Measurements from ENCODE around the gene EZH2.

The EZH2 gene

DNA sequence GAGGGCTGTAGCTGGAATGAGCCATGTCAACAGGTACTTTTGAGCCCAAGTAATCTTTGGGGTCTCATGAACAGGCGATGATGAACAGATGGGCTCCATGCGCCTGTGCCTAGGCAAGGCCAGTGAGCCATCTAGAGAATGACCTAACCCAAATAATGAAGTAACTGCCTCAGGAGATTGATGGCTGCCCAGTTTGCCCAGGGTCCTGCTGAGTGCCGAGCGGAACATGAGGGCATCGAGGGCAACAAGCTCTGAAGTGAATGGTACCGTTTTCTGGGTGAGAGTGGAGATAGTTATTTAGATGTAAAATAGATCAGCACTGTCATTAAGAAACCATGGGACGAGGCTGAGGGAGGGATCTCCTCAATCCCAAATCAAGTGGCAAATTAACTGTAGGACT lies 77.9 kb downstream of the EZH2 start:
- no peak for DNase-seq (ENCODE audit: low read depth)

DNA sequence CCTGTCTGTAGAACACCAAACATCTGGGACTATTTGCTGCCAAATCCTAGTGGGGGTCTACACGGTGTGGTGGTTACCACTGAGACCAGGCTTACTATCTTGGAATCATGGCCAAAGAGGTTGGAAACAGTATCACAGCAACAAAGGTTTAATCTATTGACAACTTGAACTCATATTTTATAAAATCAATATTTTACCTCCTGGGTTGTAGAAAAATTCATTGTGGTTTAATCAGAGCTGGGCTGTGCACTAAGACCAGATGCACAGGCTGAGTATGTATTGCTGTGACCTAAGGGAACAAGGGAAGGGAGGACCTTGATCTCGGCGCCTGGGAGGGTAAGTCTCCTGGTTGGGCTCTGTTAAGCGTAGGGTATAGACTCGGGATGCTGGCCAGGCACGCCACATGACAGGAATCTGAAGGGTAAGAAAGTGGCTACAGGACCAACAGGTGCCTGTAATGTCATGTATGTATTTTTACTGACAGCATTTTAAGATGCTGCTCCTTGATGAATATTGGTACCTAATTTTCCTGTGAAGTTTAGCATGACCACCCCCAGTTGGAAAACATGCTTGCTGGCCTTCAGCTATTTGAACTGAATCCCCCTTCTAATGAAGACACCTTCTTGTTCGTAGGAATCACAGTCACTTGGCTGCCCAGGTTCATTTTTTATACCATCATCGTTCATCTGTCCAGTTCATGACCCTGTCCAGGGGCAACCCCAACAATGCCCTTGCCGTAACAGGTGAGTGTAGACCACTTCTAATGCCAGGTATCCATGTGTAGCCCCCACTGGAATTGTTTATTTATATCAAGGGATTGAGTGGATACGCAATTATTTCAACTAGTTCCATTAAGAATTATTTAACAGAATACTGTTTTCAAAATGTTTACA lies 79.5 kb downstream of the EZH2 start:
- DNase-seq (ENCODE audit: low read depth): no peak

DNA sequence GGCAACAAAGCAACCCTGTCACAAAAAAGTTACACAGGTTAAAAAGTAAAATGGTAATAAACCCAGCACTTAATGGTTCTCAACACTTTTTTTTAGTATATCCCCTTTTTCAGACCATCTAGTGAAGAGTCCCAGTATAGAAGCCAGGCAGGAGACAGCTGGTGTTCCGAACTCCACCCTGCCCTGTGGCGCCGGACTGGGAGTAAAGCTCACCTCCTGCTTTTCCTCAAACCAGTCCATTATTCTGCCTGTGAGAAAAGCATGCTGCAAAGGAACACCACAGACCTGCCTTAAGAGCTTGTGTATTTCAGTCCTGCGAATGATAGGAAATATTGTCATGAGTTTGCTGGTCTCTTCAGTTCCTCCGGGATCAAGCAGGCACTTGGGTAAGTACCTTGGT lies 81.0 kb downstream of the EZH2 start:
- DNase-seq (ENCODE audit: low read depth): no peak

DNA sequence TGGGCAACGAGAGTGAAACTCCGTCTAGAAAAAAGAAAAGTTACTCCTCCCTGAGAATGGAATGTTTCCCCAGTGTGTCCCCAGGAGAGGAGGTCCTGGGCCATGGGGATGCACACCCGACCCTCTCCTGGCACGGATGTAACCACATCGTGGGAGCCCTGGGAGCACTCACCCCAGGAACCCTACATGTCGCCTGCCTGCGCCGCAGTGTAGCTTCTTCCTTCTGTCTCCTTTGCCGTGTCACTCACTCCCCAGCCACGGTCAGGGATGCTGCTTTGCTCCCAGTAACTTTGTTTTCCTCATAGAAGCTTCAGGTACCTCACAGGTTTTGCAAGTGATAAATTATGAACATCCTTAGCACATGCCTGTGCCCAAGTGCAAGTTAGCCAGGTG lies 82.0 kb downstream of the EZH2 start:
- DNase-seq (ENCODE audit: low read depth): no peak

- no peak for DNase-seq (ENCODE audit: low read depth)
These were observed 83.4 kb downstream of the EZH2 start for GRCh38 chr7:148800677-148801076.

DNA sequence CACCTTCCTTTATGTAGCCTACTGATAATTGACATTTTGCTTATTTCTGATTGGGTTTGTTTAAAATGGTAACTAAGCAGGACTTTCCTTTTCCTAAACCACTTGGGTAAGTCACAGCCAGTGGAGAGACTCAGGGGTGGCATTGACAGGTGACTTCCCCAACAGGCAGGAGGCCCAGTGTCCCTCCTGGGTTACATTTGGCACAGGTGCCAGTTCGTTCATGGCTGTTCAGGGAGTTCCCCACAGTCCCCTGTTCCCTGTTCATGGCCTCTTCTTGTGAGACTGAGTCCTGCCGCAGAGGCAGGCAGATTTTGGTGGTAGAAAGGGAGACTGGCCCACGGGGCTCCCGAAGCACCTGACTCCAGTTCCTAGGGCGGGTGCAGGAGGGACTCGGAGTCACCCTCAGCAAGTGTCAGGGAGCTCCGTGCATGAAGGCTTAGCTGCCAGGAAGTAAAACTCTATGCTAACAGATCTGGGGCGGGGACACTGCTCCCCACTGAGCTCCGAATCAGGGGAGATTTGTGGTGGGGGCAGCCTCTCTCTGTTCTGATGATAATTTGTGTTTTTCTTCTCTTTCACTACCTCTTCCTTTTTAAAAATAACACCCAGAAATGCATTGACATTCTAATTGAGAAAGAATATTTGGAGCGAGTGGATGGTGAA lies 84.1 kb downstream of the EZH2 start:
- no peak for DNase-seq (ENCODE audit: low read depth)

DNA sequence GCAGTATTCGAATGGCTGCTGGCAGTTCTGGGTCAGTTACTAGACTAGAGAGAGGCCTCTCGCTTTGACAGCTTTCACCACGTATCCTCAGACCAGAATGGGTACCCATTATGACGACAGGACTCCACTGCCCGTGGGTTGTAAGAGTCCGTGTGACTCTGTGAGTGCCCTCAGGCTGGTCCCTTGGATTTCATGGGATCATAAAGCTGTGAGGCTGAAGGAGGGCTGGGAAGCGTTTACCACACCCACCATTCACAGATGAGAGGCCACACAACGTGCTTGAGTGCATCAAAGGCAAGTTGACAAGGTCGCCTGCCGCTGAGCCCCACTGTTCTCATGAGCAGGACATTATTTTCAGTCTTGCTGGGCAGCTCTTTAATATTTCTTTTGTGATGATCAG lies 87.2 kb downstream of the EZH2 start:
- no peak for DNase-seq (ENCODE audit: low read depth)

GRCh38 chr7:148794476-148794875 lies 89.6 kb downstream of the EZH2 start:
- no peak for DNase-seq (ENCODE audit: low read depth)

GRCh38 chr7:148793590-148793989 lies 90.5 kb downstream of the EZH2 start:
- DNase-seq (ENCODE audit: low read depth): no peak

DNA sequence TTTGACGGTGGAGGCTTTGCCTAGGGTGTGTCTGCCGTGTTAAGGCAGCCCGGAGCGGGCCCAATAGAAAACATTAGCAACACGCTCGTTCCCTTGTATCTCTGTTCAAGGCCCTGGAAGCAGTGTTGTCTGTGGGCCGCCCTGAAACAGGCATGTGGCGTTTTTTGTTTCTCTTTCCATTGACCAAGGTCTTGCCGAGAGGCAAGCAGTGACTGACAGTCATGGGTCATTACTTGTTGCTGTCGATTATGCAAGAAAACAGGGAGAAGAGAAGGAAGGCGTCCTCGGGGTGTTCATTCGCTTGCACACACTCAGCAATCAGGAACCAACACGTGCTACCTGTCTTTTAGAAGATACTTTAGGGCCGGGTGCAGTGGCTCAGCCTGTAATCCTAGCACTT lies 92.5 kb downstream of the EZH2 start:
- no peak for DNase-seq (ENCODE audit: low read depth)

- no peak for DNase-seq (ENCODE audit: low read depth)
These were observed 93.2 kb downstream of the EZH2 start for GRCh38 chr7:148790850-148791249.

DNA sequence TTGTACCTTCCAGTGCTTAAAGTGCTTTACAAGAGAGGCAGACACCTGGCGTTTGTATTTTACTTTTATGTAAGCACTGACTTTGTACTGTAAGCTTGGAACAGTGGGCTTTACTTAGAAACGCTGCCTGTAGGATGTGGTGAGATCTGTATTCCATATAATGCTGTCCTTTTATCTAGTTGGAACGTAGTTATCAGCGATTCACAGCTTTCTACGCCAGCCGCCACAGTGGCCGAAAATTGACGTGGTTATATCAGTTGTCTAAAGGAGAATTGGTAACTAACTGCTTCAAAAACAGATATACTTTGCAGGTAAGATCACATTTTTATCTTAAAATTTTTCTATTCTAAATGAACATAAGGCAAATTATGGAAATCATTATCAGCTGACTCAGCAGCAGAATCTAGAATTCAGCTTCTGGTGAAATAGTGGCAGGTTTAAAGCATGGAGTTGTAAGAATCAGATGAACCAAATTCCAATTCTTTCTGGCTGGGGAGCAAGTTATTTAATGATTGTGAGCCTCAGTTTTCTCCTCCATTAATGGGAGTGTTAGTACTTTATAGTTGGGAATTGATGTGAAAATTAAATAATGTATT lies 93.9 kb downstream of the EZH2 start:
- DNase-seq (ENCODE audit: low read depth): no peak

GRCh38 chr7:148789220-148789619 lies 94.9 kb downstream of the EZH2 start:
- no peak for DNase-seq (ENCODE audit: low read depth)

DNA sequence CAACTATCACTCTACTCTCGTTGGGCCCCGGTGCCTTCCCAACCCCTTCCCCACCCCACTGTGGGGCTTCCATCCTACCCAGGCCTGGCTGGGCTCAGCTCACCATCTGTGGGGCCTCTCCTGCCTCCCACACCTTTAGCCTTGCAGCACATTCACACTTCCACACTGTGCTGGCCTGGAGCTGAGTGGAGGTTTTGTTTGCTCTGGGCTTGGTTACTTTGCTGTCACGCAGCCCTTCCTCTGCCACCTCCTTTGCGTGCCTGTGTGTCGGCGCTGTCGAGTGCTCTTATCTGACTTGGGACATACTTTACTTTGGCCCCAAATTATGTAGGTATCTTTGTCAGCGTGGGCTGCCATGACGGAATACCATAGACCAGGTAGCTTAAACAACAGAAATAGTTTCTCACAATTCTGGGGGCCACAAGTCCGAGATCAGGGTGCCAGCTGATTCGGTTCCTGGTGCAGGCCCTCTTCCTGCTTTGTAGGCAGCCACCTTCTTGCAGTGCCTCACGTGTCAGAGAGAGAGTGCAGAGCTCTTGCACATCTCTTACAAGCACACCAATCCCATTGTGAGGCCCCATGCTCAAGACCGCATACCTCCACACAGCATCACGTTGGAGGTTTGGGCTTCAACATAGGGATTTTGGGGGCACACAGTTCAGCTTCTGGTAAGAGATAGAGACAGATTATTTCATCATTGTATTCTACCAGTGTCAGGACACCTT lies 96.4 kb downstream of the EZH2 start:
- DNase-seq (ENCODE audit: low read depth): no peak

DNA sequence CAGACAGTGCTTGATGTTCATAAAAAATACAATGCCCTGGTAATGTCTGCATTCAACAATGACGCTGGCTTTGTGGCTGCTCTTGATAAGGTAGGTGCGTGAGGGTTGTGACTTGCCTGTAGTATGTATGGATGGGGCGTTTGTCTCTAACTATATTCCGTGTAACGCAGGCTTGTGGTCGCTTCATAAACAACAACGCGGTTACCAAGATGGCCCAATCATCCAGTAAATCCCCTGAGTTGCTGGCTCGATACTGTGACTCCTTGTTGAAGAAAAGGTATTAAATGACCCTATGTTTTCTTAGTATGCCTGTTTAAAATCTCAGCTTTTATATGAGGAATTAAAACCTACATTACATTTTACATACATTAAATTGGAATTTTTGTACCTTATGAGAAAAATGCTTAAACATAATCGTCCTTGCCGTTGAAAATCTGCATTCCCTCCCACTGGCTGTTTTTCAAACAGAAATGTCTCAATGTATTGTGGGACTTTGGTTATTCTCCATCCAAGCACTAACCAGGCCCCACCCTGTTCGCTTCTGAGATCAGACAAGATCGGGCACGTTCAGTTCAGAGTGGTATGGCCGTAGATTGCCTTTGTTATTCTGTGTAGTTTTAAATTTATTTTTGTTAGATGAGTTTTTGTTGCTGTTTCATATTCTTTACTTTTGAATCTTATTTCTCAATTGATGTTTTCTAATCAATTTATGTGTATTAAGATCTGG lies 100.1 kb downstream of the EZH2 start:
- DNase-seq (ENCODE audit: low read depth): no peak

DNA sequence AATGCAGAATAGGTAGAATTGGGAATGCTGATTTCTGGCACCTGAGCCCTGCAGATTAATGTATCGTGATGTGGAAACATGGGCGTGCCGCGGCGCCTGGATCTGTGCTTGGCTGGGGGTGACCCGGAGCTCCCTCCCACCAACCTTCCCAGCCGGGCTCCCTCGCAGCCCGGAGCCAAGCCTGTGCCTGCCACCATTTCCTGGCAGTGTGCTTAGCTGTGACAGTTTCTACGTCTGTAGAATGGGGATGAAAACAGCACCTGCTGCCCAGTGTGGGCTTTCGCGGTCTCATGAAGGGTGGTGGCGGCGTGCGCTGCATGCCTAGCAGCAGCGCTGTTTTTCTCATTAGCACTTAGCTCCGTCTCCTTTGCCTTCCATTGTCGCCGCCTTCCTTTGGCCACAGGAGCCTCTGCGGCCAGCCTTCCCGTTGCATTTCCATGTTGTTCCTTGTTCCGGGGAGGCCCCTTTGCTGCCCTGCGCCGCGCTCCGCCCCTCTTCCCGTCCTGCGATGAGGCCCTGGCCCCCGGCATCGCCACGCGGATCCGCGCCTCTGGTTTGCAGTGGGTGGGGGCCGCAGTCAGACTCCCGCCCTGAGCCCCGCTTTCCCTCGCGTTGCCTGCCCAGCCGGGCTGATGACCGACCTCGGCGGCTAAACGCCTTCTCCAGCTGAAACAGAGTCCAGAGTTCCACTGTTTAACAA lies 101.2 kb downstream of the EZH2 start:
- no peak for DNase-seq (ENCODE audit: low read depth)

- no peak for DNase-seq (ENCODE audit: low read depth)
These were observed 109.6 kb downstream of the EZH2 start for GRCh38 chr7:148774471-148774870.

DNA sequence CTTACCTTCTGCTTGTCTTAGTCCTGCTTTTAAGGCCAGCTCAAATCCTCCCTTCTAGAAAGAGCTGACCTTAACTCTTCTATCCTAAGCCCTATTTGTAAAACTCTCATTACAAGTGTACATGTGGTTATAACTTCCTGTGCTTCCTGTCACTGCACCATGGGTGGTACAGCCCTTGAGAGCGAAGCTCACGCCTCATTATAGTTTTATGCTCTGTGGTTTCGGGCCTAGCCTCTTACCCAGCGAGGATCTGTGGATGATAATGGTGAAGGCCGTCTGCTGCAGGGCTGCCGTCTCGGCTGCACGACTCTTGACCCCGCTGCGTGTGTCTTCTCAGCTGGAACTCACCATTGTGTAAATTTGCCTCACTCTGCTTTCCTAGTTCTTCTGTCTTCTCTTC lies 110.8 kb downstream of the EZH2 start:
- DNase-seq (ENCODE audit: low read depth): no peak

DNA sequence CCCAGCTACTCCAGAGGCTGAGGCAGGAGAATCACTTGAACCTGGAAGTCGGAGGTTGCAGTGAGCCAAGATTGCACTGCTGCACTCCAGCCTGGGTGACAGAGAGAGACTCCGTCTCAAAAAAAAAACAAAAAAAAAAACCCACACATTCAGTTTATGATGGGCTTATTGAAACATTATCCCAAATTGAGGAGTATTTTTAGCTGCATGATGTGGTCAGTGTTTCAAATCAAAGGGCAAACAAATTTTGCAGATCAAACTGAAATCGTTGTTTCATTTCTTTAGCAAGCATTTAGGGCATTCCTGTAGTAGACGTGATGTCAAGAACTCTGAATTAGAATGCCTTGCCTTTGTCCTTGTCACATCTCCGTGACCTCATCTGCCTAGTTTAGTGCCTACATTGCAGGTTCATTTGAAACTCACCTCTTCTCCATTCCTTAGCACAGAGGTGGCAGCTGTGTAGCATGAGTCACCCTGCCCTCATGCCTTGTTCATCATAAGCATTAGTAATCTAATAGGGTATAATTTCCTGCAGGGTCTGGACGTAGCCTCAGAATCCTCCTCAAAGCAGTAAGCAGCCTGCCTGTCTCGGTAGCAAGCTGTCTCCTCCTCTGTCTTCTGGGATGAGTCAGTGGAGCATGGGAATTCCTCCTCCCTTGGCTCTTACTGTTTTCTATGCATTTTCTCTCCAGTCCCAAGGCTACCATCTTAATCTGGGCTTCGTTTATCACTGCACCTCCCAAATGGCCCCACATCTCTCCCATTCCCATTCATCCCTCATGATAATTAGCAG lies 111.6 kb downstream of the EZH2 start:
- DNase-seq (ENCODE audit: low read depth): peak; percentile 74

GRCh38 chr7:148770004-148770403 lies 114.1 kb downstream of the EZH2 start:
- DNase-seq (ENCODE audit: low read depth): no peak

All from fibroblast of gingiva (primary cell).